ENCODE measurements around the gene ATP8B4.
"Not testable (repeated sequence)": the region's sequence is repeated elsewhere in the genome, so short reads cannot be mapped to it uniquely, and the experiment has no call there.

Gene ATP8B4, protein sequence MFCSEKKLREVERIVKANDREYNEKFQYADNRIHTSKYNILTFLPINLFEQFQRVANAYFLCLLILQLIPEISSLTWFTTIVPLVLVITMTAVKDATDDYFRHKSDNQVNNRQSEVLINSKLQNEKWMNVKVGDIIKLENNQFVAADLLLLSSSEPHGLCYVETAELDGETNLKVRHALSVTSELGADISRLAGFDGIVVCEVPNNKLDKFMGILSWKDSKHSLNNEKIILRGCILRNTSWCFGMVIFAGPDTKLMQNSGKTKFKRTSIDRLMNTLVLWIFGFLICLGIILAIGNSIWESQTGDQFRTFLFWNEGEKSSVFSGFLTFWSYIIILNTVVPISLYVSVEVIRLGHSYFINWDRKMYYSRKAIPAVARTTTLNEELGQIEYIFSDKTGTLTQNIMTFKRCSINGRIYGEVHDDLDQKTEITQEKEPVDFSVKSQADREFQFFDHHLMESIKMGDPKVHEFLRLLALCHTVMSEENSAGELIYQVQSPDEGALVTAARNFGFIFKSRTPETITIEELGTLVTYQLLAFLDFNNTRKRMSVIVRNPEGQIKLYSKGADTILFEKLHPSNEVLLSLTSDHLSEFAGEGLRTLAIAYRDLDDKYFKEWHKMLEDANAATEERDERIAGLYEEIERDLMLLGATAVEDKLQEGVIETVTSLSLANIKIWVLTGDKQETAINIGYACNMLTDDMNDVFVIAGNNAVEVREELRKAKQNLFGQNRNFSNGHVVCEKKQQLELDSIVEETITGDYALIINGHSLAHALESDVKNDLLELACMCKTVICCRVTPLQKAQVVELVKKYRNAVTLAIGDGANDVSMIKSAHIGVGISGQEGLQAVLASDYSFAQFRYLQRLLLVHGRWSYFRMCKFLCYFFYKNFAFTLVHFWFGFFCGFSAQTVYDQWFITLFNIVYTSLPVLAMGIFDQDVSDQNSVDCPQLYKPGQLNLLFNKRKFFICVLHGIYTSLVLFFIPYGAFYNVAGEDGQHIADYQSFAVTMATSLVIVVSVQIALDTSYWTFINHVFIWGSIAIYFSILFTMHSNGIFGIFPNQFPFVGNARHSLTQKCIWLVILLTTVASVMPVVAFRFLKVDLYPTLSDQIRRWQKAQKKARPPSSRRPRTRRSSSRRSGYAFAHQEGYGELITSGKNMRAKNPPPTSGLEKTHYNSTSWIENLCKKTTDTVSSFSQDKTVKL

DNA sequence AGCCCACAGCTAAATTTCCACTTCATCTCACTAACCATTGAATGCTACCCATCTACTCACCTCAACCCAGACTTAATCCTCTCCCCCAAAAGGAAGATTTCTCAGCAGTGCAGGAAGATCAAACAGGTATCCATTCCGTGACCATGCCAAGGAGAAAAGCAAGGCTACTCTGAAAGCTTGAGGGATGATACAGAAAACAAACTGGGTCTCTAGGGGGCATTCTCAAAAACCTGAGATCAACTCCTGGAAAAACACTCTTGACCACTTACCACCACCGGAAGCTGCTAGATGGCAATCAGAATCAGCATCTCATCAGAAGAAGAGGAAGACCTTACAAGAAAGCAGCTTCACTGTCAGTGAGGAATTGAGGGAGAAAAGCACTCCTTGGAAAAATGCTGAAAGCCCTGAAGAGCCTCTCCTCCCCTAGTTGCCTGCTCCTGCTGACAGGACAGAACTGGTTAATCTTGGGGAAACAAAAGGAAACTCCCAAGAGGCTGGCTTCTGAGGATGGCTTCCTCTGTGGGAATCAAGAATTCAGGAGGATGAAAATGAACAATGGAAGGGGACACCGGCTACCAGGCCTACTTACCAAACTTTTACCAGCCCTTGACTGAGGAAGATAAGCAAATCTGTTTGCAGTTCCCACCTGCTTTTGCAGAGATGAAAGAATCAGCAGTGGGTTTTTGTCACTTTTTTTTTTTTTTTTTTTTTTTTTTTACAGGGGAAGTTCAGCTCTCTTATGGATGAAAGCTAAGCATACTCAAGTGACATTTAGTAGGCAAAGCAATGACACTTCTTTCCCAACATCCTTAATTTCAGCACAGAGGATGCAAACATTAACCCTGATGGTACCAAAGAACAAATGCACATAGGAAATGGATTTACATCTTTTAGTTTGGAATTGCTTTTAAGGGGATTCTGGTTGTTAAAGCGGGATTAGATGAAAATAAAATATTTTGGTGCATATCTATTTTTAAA, at the start of gene ATP8B4:
Gene ATP8B4 (minus strand): TSS at position 171 of the 978 bp plus-strand sequence. CDS start 12,267 bp downstream, outside the sequence.
- no peaks in the 10 kb centered on the region for H3K36me3 ChIP-seq (ENCODE audit: control insufficient read depth, insufficient read depth, low read length)
- no peak within 1 kb of the TSS for H3K9ac ChIP-seq (ENCODE audit: low read depth, low read length)

DNA sequence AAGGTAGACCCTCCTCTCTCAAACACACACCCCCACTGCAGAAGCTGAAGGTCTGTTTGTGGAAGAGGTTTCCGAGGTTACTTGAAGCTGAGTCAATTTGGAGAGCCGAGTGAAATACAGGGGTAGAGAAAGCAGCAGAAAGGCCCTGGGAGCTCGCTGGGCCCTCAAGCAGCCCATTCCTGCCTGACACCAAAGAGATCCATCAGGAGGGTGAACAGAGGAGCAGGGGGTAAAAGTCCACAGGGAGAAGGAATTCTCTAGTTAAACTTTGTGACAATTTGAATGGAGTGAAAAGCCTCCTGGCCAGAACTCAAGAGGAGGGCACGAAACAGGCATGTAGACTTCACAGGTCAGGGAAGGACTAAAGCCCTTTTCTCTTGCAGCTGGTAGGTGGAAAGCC, 49.3 kb upstream of the ATP8B4 start:
- H3K36me3 ChIP-seq (ENCODE audit: control insufficient read depth, insufficient read depth, low read length), result no peaks in the 10 kb centered on the region
- H3K27me3 ChIP-seq (ENCODE audit: control insufficient read depth, insufficient read depth, low read length), result no peaks in the 10 kb centered on the region
- H3K9me3 ChIP-seq (ENCODE audit: control insufficient read depth, insufficient read depth, low read length), result no peaks in the 10 kb centered on the region
- H3K9ac ChIP-seq (ENCODE audit: low read depth, low read length), result no peak overlapping the region
- H3K4me3 ChIP-seq (ENCODE audit: low read depth, low read length), result no peak overlapping the region
- no peaks in the 10 kb centered on the region for H3K4me1 ChIP-seq (ENCODE audit: control insufficient read depth, insufficient read depth, low read length)

More for the DNA sequence above, at the start of gene ATP8B4:
- Histone ChIP-seq H3K4me3 (ENCODE audit: low read depth, low read length) (no peak within 1 kb of the TSS), H3K27me3 (ENCODE audit: control insufficient read depth, insufficient read depth, low read length) (no peaks in the 10 kb centered on the region), H3K4me1 (ENCODE audit: control insufficient read depth, insufficient read depth, low read length) (no peaks in the 10 kb centered on the region), H3K9me3 (ENCODE audit: control insufficient read depth, insufficient read depth, low read length) (no peaks in the 10 kb centered on the region)

DNA sequence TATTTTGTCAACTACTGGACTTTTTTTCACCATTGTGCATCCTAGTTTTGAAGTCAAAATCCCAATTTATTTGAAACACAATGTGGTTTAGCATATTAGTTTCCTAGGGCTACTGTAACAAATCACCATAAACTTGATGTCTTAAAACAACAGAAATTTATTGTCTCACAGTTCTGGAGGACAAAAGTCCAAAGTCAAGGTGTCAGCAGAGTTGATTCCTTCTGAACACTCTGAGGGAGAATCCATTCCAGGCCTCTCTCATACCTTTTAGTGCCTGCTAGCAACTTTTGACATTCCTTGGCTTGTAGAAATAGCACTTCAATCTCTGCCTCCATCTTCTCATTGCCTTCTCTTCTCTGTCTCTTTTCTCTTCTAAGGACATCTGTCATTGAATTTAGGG, 48.1 kb upstream of the ATP8B4 start:
- H3K9me3 ChIP-seq (ENCODE audit: control insufficient read depth, insufficient read depth, low read length), result no peaks in the 10 kb centered on the region
- H3K9ac ChIP-seq (ENCODE audit: low read depth, low read length), result no peak overlapping the region
- no peaks in the 10 kb centered on the region for H3K36me3 ChIP-seq (ENCODE audit: control insufficient read depth, insufficient read depth, low read length)
- no peaks in the 10 kb centered on the region for H3K4me1 ChIP-seq (ENCODE audit: control insufficient read depth, insufficient read depth, low read length)
- no peaks in the 10 kb centered on the region for H3K27me3 ChIP-seq (ENCODE audit: control insufficient read depth, insufficient read depth, low read length)
- no peak overlapping the region for H3K4me3 ChIP-seq (ENCODE audit: low read depth, low read length)

DNA sequence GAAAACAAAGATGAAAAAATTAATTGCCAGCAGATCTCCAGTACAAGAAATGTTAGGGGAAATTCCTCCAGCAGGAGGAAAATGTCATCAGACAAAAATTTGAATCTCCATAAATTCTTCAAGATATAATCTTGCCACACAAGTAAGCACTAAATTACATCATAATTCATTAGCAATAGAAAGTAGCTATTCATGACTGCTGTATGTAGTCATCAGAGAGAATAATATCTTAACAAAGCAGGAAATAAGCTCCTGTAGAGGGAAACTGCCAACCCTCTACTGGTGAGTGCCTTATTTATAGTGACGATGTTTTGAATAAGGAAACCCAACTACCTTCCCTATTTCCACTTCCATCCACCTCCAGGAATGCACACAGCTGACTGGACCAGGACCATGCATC, 47.2 kb upstream of the ATP8B4 start:
- Histone ChIP-seq H3K9ac (ENCODE audit: low read depth, low read length) (no peak overlapping the region), H3K9me3 (ENCODE audit: control insufficient read depth, insufficient read depth, low read length) (no peaks in the 10 kb centered on the region), H3K4me3 (ENCODE audit: low read depth, low read length) (no peak overlapping the region), H3K4me1 (ENCODE audit: control insufficient read depth, insufficient read depth, low read length) (no peaks in the 10 kb centered on the region), H3K27me3 (ENCODE audit: control insufficient read depth, insufficient read depth, low read length) (no peaks in the 10 kb centered on the region), H3K36me3 (ENCODE audit: control insufficient read depth, insufficient read depth, low read length) (no peaks in the 10 kb centered on the region)

DNA sequence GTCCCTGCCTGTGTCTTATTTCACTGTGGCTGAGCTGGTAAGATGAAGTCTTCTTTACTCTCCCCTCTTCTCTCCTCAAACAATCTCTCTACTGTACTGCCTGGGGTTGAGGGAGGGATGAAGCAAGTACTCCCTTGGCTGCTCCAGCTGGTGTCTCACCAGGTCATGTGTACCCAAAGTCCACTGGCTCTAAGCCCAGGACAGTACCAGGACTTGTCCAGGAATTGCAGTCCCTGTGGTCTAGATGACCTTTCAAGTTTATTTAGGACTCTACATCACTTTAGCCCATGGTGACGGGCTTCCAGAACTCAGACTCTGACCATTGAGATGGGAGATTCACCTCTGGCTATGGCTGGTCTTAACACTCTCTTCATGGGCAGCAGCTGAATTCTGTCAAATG, 45.4 kb upstream of the ATP8B4 start:
- H3K4me1 ChIP-seq (ENCODE audit: control insufficient read depth, insufficient read depth, low read length), result no peaks in the 10 kb centered on the region
- H3K27me3 ChIP-seq (ENCODE audit: control insufficient read depth, insufficient read depth, low read length), result no peaks in the 10 kb centered on the region
- H3K4me3 ChIP-seq (ENCODE audit: low read depth, low read length), result no peak overlapping the region
- H3K9me3 ChIP-seq (ENCODE audit: control insufficient read depth, insufficient read depth, low read length), result no peaks in the 10 kb centered on the region
- H3K9ac ChIP-seq (ENCODE audit: low read depth, low read length), result no peak overlapping the region
- no peaks in the 10 kb centered on the region for H3K36me3 ChIP-seq (ENCODE audit: control insufficient read depth, insufficient read depth, low read length)

DNA sequence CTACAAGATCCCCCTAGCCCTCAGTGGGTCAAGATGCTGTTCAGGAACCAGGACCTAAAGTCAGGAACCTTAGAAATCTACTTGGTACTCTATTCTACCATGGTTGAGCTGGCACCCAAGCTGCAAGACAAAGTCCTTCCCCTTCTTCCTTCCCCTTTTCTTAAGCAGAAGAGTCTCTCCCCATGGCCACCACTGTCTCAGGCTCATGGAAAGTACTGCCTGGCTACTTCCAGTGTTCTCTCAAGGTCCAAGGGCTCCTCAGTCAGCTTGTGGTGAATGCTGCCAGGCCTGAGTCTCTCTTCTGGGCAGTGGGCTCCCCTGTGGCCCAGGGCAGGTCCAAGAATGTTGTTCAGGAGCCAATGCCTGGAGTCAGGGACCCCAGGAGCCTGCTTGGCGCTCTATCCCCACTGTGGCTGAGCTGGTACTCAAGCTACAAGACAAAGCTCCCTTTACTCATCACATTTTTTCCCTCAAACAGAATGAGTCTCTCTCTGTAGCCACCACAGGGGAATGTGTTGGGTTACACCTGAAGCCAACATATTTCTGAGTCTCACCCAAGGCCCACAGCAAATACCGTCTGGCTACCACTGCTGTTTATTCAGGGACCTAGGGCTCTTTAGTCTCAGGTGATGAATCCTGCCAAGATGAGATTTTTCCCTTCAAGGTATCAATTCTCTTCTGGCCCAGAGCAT, 44.8 kb upstream of the ATP8B4 start:
- no peaks in the 10 kb centered on the region for H3K4me1 ChIP-seq (ENCODE audit: control insufficient read depth, insufficient read depth, low read length)
- H3K4me3 ChIP-seq (ENCODE audit: low read depth, low read length), result no peak overlapping the region
- H3K36me3 ChIP-seq (ENCODE audit: control insufficient read depth, insufficient read depth, low read length), result no peaks in the 10 kb centered on the region

DNA sequence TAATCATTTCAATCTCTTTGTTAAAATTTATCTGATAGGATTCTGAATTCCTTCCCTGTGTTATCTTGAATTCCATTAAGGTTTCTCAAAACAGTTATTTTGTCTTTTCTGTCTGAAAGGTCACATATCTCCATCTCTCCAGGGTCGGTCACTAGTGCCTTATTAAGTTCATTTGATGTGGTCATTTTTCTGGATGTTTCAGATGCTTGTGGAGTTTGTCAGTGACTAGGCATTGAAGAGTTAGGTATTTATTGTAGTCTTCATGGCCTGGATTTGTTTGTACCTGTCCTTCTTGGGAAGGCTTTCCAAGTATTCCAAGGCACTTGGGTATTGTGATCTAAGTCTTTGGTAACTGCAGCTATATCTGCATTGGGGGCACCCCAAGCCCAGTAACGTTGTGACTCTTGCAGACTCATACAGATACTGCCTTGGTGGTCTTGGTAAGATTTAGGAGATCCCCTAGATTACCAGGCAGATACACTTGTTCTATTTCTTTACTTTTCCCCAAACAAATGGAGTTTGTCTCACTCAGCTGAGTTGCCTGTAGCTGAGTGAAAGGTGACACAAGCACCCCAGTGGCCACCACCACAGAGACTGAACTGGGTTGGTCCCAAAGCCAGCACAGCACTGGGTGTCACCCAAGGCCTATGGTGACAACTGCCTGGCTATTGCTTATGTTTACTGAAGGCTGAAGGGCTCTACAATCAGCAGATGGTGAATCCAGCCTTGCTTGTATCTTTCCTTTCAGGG, 44.1 kb upstream of the ATP8B4 start:
- H3K36me3 ChIP-seq (ENCODE audit: control insufficient read depth, insufficient read depth, low read length), result no peaks in the 10 kb centered on the region
- H3K4me3 ChIP-seq (ENCODE audit: low read depth, low read length), result no peak overlapping the region
- no peak overlapping the region for H3K9ac ChIP-seq (ENCODE audit: low read depth, low read length)
- no peaks in the 10 kb centered on the region for H3K27me3 ChIP-seq (ENCODE audit: control insufficient read depth, insufficient read depth, low read length)
- no peaks in the 10 kb centered on the region for H3K9me3 ChIP-seq (ENCODE audit: control insufficient read depth, insufficient read depth, low read length)
- H3K4me1 ChIP-seq (ENCODE audit: control insufficient read depth, insufficient read depth, low read length), result no peaks in the 10 kb centered on the region

More for the DNA sequence above, 44.8 kb upstream of the ATP8B4 start:
- no peak overlapping the region for H3K9ac ChIP-seq (ENCODE audit: low read depth, low read length)
- H3K9me3 ChIP-seq (ENCODE audit: control insufficient read depth, insufficient read depth, low read length), result no peaks in the 10 kb centered on the region
- no peaks in the 10 kb centered on the region for H3K27me3 ChIP-seq (ENCODE audit: control insufficient read depth, insufficient read depth, low read length)

DNA sequence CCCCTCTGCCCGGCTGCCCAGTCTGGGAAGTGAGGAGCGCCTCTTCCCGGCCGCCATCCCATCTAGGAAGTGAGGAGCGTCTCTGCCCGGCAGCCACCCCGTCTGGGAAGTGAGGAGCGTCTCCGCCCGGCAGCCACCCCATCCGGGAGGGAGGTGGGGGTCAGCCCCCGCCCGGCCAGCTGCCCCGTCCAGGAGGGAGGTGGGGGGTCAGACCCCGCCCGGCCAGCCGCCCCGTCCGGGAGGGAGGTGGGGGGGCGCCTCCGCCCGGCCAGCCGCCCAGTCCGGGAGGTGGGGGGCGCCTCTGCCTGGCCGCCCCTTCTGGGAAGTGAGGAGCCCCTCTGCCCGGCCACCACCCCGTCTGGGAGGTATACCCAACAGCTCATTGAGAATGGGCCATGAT, 39.2 kb upstream of the ATP8B4 start:
- H3K9me3 ChIP-seq (ENCODE audit: control insufficient read depth, insufficient read depth, low read length); H3K36me3 ChIP-seq (ENCODE audit: control insufficient read depth, insufficient read depth, low read length); H3K27me3 ChIP-seq (ENCODE audit: control insufficient read depth, insufficient read depth, low read length); H3K9ac ChIP-seq (ENCODE audit: low read depth, low read length); H3K4me3 ChIP-seq (ENCODE audit: low read depth, low read length); H3K4me1 ChIP-seq (ENCODE audit: control insufficient read depth, insufficient read depth, low read length): not testable (repeated sequence)

DNA sequence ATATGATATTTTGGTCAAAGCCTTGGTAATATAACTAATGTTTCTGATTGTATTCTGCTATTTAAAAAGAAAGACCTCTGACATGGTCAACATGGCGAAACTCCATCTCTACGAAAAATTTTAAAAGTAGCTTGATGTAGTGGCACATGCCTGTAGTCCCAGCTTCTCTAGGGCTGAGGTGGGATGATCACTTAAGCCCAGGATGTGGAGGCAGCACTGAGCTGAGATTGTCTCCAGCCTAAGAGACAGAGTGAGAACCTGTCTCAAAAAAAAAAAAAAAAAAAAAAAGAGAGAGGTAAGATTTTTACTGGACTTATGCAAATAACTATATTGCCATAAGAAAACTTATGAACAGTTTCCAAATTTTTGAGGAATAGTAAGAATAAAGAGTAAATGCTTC, 32.4 kb upstream of the ATP8B4 start:
- Histone ChIP-seq H3K4me3 (ENCODE audit: low read depth, low read length) (no peak overlapping the region), H3K36me3 (ENCODE audit: control insufficient read depth, insufficient read depth, low read length) (no peaks in the 10 kb centered on the region), H3K4me1 (ENCODE audit: control insufficient read depth, insufficient read depth, low read length) (no peaks in the 10 kb centered on the region), H3K9ac (ENCODE audit: low read depth, low read length) (no peak overlapping the region), H3K9me3 (ENCODE audit: control insufficient read depth, insufficient read depth, low read length) (no peaks in the 10 kb centered on the region), H3K27me3 (ENCODE audit: control insufficient read depth, insufficient read depth, low read length) (no peaks in the 10 kb centered on the region)

DNA sequence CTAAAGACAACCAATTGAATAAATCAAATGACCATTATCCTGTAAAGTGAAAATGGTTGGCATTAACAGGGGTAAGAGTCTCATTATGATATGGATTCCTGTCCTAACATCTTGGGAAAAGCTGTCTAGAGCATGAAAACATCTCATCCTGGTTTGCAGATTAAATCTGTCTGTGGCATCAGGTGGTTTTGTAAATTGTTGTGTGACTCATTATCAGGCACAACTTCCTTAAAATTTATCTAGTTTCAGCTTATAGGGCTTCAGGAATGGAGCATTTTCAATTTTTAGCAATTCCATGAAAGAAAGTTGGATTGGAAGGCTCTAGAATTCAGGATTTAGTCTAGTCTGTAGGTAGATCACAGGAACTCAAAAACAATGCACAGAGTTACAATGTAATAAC, 31.8 kb upstream of the ATP8B4 start:
- Histone ChIP-seq H3K27me3 (ENCODE audit: control insufficient read depth, insufficient read depth, low read length) (no peaks in the 10 kb centered on the region), H3K4me3 (ENCODE audit: low read depth, low read length) (no peak overlapping the region), H3K9me3 (ENCODE audit: control insufficient read depth, insufficient read depth, low read length) (no peaks in the 10 kb centered on the region), H3K9ac (ENCODE audit: low read depth, low read length) (no peak overlapping the region), H3K4me1 (ENCODE audit: control insufficient read depth, insufficient read depth, low read length) (no peaks in the 10 kb centered on the region), H3K36me3 (ENCODE audit: control insufficient read depth, insufficient read depth, low read length) (no peaks in the 10 kb centered on the region)
